ENCODE data around the gene LRRTM4.

The LRRTM4 gene

DNA sequence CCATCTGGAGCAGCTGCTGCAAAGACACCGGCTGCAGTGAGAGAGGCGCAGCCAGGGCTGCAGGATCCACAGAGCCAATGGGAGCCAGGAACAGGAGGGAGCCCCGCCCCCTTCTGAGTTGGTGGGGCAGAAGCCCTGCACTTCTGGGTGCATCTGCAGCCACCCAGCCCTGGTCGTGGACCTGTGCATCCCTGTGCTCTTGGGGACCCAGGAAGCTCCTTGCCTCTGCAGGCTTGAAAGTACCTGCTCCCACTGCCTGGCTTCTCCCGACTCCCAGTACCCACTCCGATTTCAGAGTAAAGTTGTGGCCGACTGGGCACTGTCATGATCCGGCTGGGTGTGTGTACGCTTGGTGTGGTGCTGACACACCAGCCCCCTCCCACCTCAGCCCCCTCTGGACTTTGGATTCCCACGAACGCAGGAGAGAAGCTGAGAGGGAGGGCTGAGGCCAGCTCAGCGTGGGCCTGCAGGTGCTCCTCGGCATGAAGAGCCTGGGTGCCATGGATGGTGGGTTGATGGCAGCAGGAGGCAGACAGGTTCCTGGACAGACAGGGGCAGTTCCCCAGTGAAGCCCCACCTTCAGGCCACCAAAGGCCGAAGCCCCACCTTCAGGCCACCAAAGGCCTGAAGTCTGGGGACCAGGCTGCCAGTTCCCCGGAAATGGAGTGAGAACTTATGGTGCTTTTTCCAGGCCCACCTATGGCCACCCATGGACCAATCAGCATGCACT is 34.9 kb downstream of the LRRTM4 start:
- FAIRE-seq (no peak), DNase-seq (ENCODE audit: insufficient read length, low spot score) (no peak)
- TF ChIP-seq SPI1 (IDR thresholded peaks at IDR 0.05; ENCODE audit: low read depth, low read length) (no peak), POU2F2 (IDR thresholded peaks at IDR 0.05; ENCODE audit: low read depth, low read length) (no peak), POLR2AphosphoS5 (IDR thresholded peaks at IDR 0.05; ENCODE audit: low read depth, low read length) (no peak), POLR2A (IDR thresholded peaks at IDR 0.05; ENCODE audit: low read depth, low read length) (no peak)

- TF ChIP-seq SPI1 (IDR thresholded peaks at IDR 0.05; ENCODE audit: low read depth, low read length) (no peak), POLR2AphosphoS5 (IDR thresholded peaks at IDR 0.05; ENCODE audit: low read depth, low read length) (no peak)
- no peak for DNase-seq (ENCODE audit: insufficient read length, low spot score)
- FAIRE-seq, result no peak
These were observed 38.1 kb downstream of the LRRTM4 start for GRCh38 chr2:77484026-77484425.

DNA sequence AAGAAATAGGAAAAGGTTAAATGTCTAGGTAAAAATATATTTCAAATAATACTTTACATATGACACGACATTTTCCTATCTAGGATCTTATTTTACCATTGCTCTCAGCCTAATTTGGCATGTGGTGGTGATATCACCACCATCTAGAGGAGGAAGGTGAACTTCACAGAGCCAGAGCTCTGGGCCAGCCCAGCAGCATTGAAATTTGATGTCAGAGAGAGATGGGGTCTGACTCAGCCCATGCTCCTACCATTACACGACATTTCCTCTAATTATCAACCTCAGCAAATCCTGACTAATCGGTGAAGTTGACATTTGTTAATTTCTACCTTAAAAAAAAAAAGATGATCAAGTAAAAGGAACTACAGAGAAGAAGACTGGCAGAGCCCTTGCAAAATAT is 42.3 kb downstream of the LRRTM4 start:
- no peak for FAIRE-seq
- TF ChIP-seq POLR2AphosphoS5 (IDR thresholded peaks at IDR 0.05; ENCODE audit: low read depth, low read length) (no peak), PAX5 (IDR thresholded peaks at IDR 0.05; ENCODE audit: insufficient read depth, low read length, severe bottlenecking) (no peak), SPI1 (IDR thresholded peaks at IDR 0.05; ENCODE audit: low read depth, low read length) (no peak), POU2F2 (IDR thresholded peaks at IDR 0.05; ENCODE audit: low read depth, low read length) (no peak), TAF1 (IDR thresholded peaks at IDR 0.05; ENCODE audit: low read depth, low read length) (no peak), POLR2A (IDR thresholded peaks at IDR 0.05; ENCODE audit: low read depth, low read length) (no peak)
- DNase-seq (ENCODE audit: insufficient read length, low spot score), result no peak

- TF ChIP-seq SPI1 (IDR thresholded peaks at IDR 0.05; ENCODE audit: low read depth, low read length) (no peak), POLR2AphosphoS5 (IDR thresholded peaks at IDR 0.05; ENCODE audit: low read depth, low read length) (no peak), TAF1 (IDR thresholded peaks at IDR 0.05; ENCODE audit: low read depth, low read length) (no peak), POLR2A (IDR thresholded peaks at IDR 0.05; ENCODE audit: low read depth, low read length) (no peak), POU2F2 (IDR thresholded peaks at IDR 0.05; ENCODE audit: low read depth, low read length) (no peak), PAX5 (IDR thresholded peaks at IDR 0.05; ENCODE audit: insufficient read depth, low read length, severe bottlenecking) (no peak)
- DNase-seq (ENCODE audit: insufficient read length, low spot score) (no peak), FAIRE-seq (no peak)
These were observed 42.8 kb downstream of the LRRTM4 start for GRCh38 chr2:77479395-77479794.

DNA sequence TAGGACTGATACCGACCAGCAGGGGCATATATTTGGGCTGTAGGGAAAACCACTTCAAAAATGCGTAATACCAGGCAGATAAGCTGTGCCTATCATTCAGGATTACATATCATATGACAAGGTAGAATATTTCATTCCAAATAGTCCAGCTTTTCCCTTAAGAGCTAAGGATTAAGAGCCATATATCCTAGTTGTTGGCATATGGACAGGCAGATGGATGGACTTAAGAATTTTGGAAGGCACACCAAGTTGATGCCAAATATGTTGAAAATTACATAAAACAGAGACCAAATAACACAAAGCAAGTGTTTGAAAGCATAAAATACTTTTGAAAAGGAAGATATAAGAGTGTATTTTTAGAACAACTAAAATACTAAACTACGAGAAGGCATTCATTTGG is 52.1 kb downstream of the LRRTM4 start:
- FAIRE-seq (no peak), DNase-seq (ENCODE audit: insufficient read length, low spot score) (no peak)
- no peak for TF ChIP-seq TAF1 (IDR thresholded peaks at IDR 0.05; ENCODE audit: low read depth, low read length)
- TF ChIP-seq POLR2A (IDR thresholded peaks at IDR 0.05; ENCODE audit: low read depth, low read length), result no peak
- no peak for TF ChIP-seq SPI1 (IDR thresholded peaks at IDR 0.05; ENCODE audit: low read depth, low read length)
- TF ChIP-seq POLR2AphosphoS5 (IDR thresholded peaks at IDR 0.05; ENCODE audit: low read depth, low read length), result no peak
- TF ChIP-seq POU2F2 (IDR thresholded peaks at IDR 0.05; ENCODE audit: low read depth, low read length), result no peak

GRCh38 chr2:77469106-77469505 is 53.1 kb downstream of the LRRTM4 start:
- no peak for DNase-seq (ENCODE audit: insufficient read length, low spot score)
- no peak for TF ChIP-seq TAF1 (IDR thresholded peaks at IDR 0.05; ENCODE audit: low read depth, low read length)
- TF ChIP-seq PAX5 (IDR thresholded peaks at IDR 0.05; ENCODE audit: insufficient read depth, low read length, severe bottlenecking), result no peak
- no peak for TF ChIP-seq SPI1 (IDR thresholded peaks at IDR 0.05; ENCODE audit: low read depth, low read length)
- TF ChIP-seq POLR2AphosphoS5 (IDR thresholded peaks at IDR 0.05; ENCODE audit: low read depth, low read length), result no peak
- TF ChIP-seq POLR2A (IDR thresholded peaks at IDR 0.05; ENCODE audit: low read depth, low read length), result no peak
- no peak for TF ChIP-seq POU2F2 (IDR thresholded peaks at IDR 0.05; ENCODE audit: low read depth, low read length)
- no peak for FAIRE-seq

GRCh38 chr2:77459840-77460239 is 62.3 kb downstream of the LRRTM4 start:
- TF ChIP-seq POLR2A (IDR thresholded peaks at IDR 0.05; ENCODE audit: low read depth, low read length), result no peak
- no peak for TF ChIP-seq SPI1 (IDR thresholded peaks at IDR 0.05; ENCODE audit: low read depth, low read length)
- TF ChIP-seq POLR2AphosphoS5 (IDR thresholded peaks at IDR 0.05; ENCODE audit: low read depth, low read length), result no peak
- DNase-seq (ENCODE audit: insufficient read length, low spot score), result no peak
- no peak for FAIRE-seq

DNA sequence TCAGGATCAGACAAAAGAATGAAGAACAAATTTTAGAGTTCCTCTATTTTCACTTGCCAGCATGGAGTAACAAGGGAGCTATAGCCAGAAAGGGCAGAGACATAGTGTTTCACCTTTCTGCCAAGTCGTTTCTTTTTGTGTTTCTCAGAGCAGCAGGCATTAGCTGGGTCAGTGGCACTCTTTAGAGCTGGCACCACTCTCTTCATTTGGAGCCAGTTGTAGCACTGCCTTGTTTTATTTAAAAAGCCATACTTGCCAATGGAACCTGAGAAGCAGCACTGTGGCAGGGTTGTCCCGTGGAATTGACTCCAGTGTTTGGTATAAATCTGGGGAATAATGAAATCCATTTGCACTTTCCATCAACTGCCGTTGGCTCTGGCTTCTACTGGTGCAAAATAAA is 64.0 kb downstream of the LRRTM4 start:
- no peak for FAIRE-seq
- DNase-seq (ENCODE audit: insufficient read length, low spot score), result no peak
- TF ChIP-seq POLR2AphosphoS5 (IDR thresholded peaks at IDR 0.05; ENCODE audit: low read depth, low read length), result no peak
- no peak for TF ChIP-seq POLR2A (IDR thresholded peaks at IDR 0.05; ENCODE audit: low read depth, low read length)
- no peak for TF ChIP-seq PAX5 (IDR thresholded peaks at IDR 0.05; ENCODE audit: insufficient read depth, low read length, severe bottlenecking)
- no peak for TF ChIP-seq POU2F2 (IDR thresholded peaks at IDR 0.05; ENCODE audit: low read depth, low read length)
- TF ChIP-seq SPI1 (IDR thresholded peaks at IDR 0.05; ENCODE audit: low read depth, low read length), result no peak
- TF ChIP-seq TAF1 (IDR thresholded peaks at IDR 0.05; ENCODE audit: low read depth, low read length), result no peak

DNA sequence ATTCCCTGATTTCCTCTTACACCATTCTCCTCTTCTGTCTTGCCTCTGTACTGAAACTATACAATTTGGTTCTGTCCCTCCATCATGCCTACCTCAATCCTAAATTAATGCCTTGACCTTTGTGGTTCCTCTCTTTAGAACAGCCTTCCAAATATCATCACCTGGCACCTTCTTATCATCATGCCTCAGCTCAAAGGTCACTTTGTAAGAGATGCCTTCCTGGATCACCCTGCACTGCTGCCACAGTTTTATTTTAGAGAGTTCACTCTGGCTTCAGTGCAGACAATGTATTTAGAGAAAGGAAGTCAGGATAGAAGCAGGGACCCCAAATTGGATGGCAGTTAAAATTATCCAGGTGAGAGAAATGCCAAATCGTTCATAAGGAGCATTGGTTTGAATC is 64.5 kb downstream of the LRRTM4 start:
- DNase-seq (ENCODE audit: insufficient read length, low spot score), result no peak
- FAIRE-seq, result no peak
- TF ChIP-seq POLR2AphosphoS5 (IDR thresholded peaks at IDR 0.05; ENCODE audit: low read depth, low read length) (no peak), TAF1 (IDR thresholded peaks at IDR 0.05; ENCODE audit: low read depth, low read length) (no peak), SPI1 (IDR thresholded peaks at IDR 0.05; ENCODE audit: low read depth, low read length) (no peak), POU2F2 (IDR thresholded peaks at IDR 0.05; ENCODE audit: low read depth, low read length) (no peak), POLR2A (IDR thresholded peaks at IDR 0.05; ENCODE audit: low read depth, low read length) (no peak), PAX5 (IDR thresholded peaks at IDR 0.05; ENCODE audit: insufficient read depth, low read length, severe bottlenecking) (no peak)

- DNase-seq (ENCODE audit: insufficient read length, low spot score) (no peak), FAIRE-seq (no peak)
- TF ChIP-seq TAF1 (IDR thresholded peaks at IDR 0.05; ENCODE audit: low read depth, low read length) (no peak), POU2F2 (IDR thresholded peaks at IDR 0.05; ENCODE audit: low read depth, low read length) (no peak), POLR2A (IDR thresholded peaks at IDR 0.05; ENCODE audit: low read depth, low read length) (no peak), POLR2AphosphoS5 (IDR thresholded peaks at IDR 0.05; ENCODE audit: low read depth, low read length) (no peak), PAX5 (IDR thresholded peaks at IDR 0.05; ENCODE audit: insufficient read depth, low read length, severe bottlenecking) (no peak), SPI1 (IDR thresholded peaks at IDR 0.05; ENCODE audit: low read depth, low read length) (no peak)
These were observed 79.1 kb downstream of the LRRTM4 start for GRCh38 chr2:77443076-77443475.

Data from GM12891 (cell line).